Mammary epithelial cell (primary cell): ENCODE results near the gene CBX7.

Experiments used
- CTCF ChIP-seq, 2 donors: IDR thresholded peaks in 1 of 2; conservative IDR thresholded peaks in 1 of 2; 2 replicates each; pipeline ENCODE4 v1.5.1; 2011 to 2012; ENCODE audit warnings: inconsistent platforms in 2 of 2, low read length in 2 of 2, mild to moderate bottlenecking in 2 of 2, control low read depth in 1 of 2, low read depth in 1 of 2; ENCODE audit not compliant: insufficient read depth in 1 of 2; ENCODE audit errors: extremely low read depth in 1 of 2
- EZH2 ChIP-seq: IDR thresholded peaks from 2 replicates; pipeline ENCODE4 v1.6.1; 2012; ENCODE audit warnings: low read length, inconsistent platforms, borderline replicate concordance

GRCh38 chr22:39171623-39172264 is 19.3 kb upstream of the CBX7 start:
- no peak for TF ChIP-seq CTCF (conservative IDR thresholded peaks at IDR 0.05 in 1 of 2, IDR thresholded peaks at IDR 0.05 in 1 of 2; ENCODE audit: extremely low read depth in 1 of 2, insufficient read depth in 1 of 2, low read depth in 1 of 2, low read length in 2 of 2)
- no peak for TF ChIP-seq EZH2
